Natural killer cell (primary cell): ENCODE data around the gene PRKN. TPM values are rescaled to one million over a fixed set of nuclear protein-coding genes. Genes with fewer than 3 reads are reported as not detected.

Experiments used
- ATAC-seq, 3 donors: fragments of 150-1000 bp in 2 of 3; fragments of 200-7000 bp in 1 of 3; cut with Tn5 transposase; 1 replicate in 1 of 3; 2 replicates in 2 of 3; pipeline ENCODE4 v1.10.0; 2021; ENCODE audit warnings: mild to moderate bottlenecking in 2 of 3, moderate library complexity in 2 of 3
- DNase-seq, 2 donors: peaks; one replicate each; pipeline versions ENCODE4 v3.0.0 to v3.0.0-alpha.2; 2013 to 2021; ENCODE audit warnings: mixed read lengths in 1 of 2
- H3K27ac ChIP-seq: one replicate; pipeline ENCODE4 v1.5.1; 2013; ENCODE audit warnings: mild to moderate bottlenecking, low read length
- H3K27me3 ChIP-seq: one replicate; pipeline ENCODE4 v1.6.1; 2013; ENCODE audit warnings: low read length; ENCODE audit not compliant: control insufficient read depth, insufficient read depth
- H3K36me3 ChIP-seq: one replicate; pipeline ENCODE4 v1.6.1; 2013; ENCODE audit warnings: low read length; ENCODE audit not compliant: control insufficient read depth, insufficient read depth
- H3K4me1 ChIP-seq: one replicate; pipeline ENCODE4 v1.6.1; 2013; ENCODE audit warnings: low read length; ENCODE audit not compliant: control insufficient read depth, insufficient read depth
- H3K4me3 ChIP-seq: one replicate; pipeline ENCODE4 v1.5.1; 2013; ENCODE audit warnings: low read length
- H3K9me3 ChIP-seq: one replicate; pipeline ENCODE4 v1.6.1; 2013; ENCODE audit warnings: low read length; ENCODE audit not compliant: control insufficient read depth, insufficient read depth
- H3K27ac Mint-ChIP-seq, 2 donors: one replicate each; pipeline ENCODE4 v1.8.0; 2022; ENCODE audit warnings: mild to moderate bottlenecking in 2 of 2, mixed read lengths in 2 of 2, moderate library complexity in 1 of 2
- H3K27me3 Mint-ChIP-seq, 2 donors: one replicate each; pipeline ENCODE4 v1.8.0; 2022; ENCODE audit warnings: low read depth in 2 of 2, mixed read lengths in 2 of 2
- H3K36me3 Mint-ChIP-seq: one replicate; pipeline ENCODE4 v1.8.0; 2022; ENCODE audit warnings: mixed read lengths
- H3K4me1 Mint-ChIP-seq, 2 donors: one replicate each; pipeline ENCODE4 v1.8.0; 2022; ENCODE audit warnings: mixed read lengths in 2 of 2
- H3K4me3 Mint-ChIP-seq: one replicate; pipeline ENCODE4 v1.8.0; 2022; ENCODE audit warnings: mild to moderate bottlenecking, moderate library complexity, mixed read lengths
- H3K9me3 Mint-ChIP-seq, 2 donors: one replicate each; pipeline ENCODE4 v1.8.0; 2022; ENCODE audit warnings: mixed read lengths in 2 of 2
- whole genome bisulfite sequencing: methylation state at CpG from one replicate; pipeline ENCODE4 v1.1.7; 2013; ENCODE audit warnings: missing lambda C conversion rate; ENCODE audit not compliant: insufficient coverage; 5-methylcytosine and 5-hydroxymethylcytosine counted together
- intact Hi-C: fragments of 100-400 bp; cut with micrococcal nuclease; formaldehyde crosslinking; loops from one replicate; pipeline ENCODE4 v1.14.2; 2022
- total RNA-seq, 4 donors: library from RNA; stranded (reverse); fragments of 120-200 nt in 1 of 4; gene quantifications; one replicate each; pipeline versions ENCODE4 v1.2.3 to v1.2.4, GENCODE V29; 2013 to 2022
- TF ChIP-seq, protein P1 (sequence below): fragments of 200-600 bp; IDR thresholded peaks from one replicate; pipeline ENCODE4 v1.8.0; 2022; ENCODE audit warnings: antibody characterized with exemption

The PRKN gene
- total RNA-seq, 3 donors from 2014 or later (not counting 1 experiment from before 2014, with no cell fraction given): 1.4 to 1.9 (median 1.9) TPM

DNA sequence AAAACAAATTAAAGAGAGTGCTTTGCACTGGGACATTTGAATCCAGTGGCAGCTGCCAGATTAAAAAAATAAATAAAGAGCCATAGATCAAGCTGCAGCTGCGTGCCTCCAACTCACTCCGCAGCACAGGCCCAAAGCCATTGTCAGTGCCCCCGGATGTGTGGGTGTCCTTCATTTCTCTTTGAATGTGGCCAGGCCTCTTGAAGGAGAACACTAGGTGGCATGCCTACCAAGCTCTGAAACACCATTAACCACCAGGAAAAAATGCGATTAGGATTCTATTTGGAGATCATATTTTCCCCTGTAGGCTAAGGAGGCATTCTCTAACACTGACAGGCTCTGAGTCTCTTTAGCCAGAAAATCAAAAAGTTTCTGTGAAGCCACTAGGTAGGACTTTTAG is 549.8 kb downstream of the PRKN start:
- no peak for ATAC-seq
- intact Hi-C loops: no loop called here

DNA sequence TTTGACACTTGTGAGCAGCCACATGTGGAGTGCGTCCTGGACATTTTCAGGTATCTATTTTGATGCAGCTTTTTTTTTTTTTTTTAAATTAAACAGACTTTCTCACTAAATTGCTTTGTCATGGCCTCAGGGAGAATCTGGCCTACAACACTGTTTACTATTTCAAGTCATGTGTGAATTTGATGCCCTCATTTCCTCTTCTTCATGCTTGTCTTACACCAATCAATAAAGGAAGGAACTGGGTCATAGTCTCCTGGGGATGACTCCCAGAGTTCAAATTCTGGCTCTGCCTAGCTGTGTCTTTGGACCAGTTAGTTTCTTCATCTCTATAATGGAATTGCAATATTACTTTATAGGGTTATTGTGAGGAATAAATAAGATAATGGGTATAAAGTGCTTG is 554.1 kb downstream of the PRKN start:
- H3K36me3 ChIP-seq: no peaks in the 10 kb centered on the region
- no peak overlapping the region for H3K4me3 ChIP-seq
- Mint-ChIP-seq H3K36me3 (no peaks in the 10 kb centered on the region), H3K9me3 (peaks cover 0 to 2% of the 10 kb centered on the region in 2 donors), H3K4me1 (no peaks in the 10 kb centered on the region), H3K27ac (no peak overlapping the region), H3K4me3 (no peak overlapping the region), H3K27me3 (no peaks in the 10 kb centered on the region)
- no peaks in the 10 kb centered on the region for H3K4me1 ChIP-seq
- DNase-seq: no peak
- no peaks in the 10 kb centered on the region for H3K27me3 ChIP-seq
- intact Hi-C loops: no loop called here
- H3K27ac ChIP-seq: no peak overlapping the region
- TF ChIP-seq, protein P1, sequence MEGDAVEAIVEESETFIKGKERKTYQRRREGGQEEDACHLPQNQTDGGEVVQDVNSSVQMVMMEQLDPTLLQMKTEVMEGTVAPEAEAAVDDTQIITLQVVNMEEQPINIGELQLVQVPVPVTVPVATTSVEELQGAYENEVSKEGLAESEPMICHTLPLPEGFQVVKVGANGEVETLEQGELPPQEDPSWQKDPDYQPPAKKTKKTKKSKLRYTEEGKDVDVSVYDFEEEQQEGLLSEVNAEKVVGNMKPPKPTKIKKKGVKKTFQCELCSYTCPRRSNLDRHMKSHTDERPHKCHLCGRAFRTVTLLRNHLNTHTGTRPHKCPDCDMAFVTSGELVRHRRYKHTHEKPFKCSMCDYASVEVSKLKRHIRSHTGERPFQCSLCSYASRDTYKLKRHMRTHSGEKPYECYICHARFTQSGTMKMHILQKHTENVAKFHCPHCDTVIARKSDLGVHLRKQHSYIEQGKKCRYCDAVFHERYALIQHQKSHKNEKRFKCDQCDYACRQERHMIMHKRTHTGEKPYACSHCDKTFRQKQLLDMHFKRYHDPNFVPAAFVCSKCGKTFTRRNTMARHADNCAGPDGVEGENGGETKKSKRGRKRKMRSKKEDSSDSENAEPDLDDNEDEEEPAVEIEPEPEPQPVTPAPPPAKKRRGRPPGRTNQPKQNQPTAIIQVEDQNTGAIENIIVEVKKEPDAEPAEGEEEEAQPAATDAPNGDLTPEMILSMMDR: no peak
- ATAC-seq: no peak
- 100% methylated on average over 1 of the region's 1 CpG for WGBS
- H3K9me3 ChIP-seq: no peaks in the 10 kb centered on the region

More for the DNA sequence above, 549.8 kb downstream of the PRKN start:
- WGBS: 82% methylated on average over 4 of the region's 4 CpGs
- Histone ChIP-seq H3K9me3 (no peaks in the 10 kb centered on the region), H3K4me1 (no peaks in the 10 kb centered on the region), H3K4me3 (no peak overlapping the region), H3K36me3 (no peaks in the 10 kb centered on the region), H3K27me3 (no peaks in the 10 kb centered on the region), H3K27ac (no peak overlapping the region)
- H3K4me3 Mint-ChIP-seq: no peak overlapping the region
- no peak for DNase-seq
- no peaks in the 10 kb centered on the region for H3K36me3 Mint-ChIP-seq
- no peaks in the 10 kb centered on the region for H3K27me3 Mint-ChIP-seq
- H3K4me1 Mint-ChIP-seq: no peaks in the 10 kb centered on the region
- TF ChIP-seq, protein P1: no peak
- no peak overlapping the region for H3K27ac Mint-ChIP-seq
- H3K9me3 Mint-ChIP-seq: peaks cover 0 to 2% of the 10 kb centered on the region in 2 donors

DNA sequence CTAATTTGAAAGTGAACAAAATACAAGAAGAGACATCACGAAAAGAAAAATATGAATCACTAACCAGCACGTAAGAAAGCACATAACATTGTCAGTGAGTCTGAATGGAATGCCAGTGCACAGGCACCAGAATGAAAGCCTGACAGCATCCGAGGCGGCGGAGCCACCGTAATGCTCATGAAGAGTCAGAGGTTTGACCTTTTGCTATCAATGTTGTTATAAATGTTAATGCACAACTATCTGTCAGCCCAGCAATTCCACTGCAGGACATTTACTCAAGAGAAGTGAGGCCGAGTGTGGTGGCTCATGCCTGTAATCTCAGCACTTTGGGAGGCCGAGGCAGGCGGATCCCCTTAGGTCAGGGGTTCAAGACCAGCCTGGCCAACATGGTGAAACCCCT is 562.1 kb downstream of the PRKN start:
- intact Hi-C loops: no loop called here
- Mint-ChIP-seq H3K4me1 (no peaks in the 10 kb centered on the region), H3K27ac (no peak overlapping the region), H3K9me3 (no peaks in the 10 kb centered on the region), H3K27me3 (no peaks in the 10 kb centered on the region), H3K4me3 (no peak overlapping the region), H3K36me3 (no peaks in the 10 kb centered on the region)
- no peaks in the 10 kb centered on the region for H3K36me3 ChIP-seq
- 92% methylated on average over 9 of the region's 9 CpGs for WGBS
- DNase-seq (no peak), ATAC-seq (no peak)
- no peaks in the 10 kb centered on the region for H3K4me1 ChIP-seq
- H3K9me3 ChIP-seq: no peaks in the 10 kb centered on the region
- H3K27ac ChIP-seq: no peak overlapping the region
- H3K4me3 ChIP-seq: no peak overlapping the region
- TF ChIP-seq, protein P1: no peak
- H3K27me3 ChIP-seq: no peaks in the 10 kb centered on the region

- no peaks in the 10 kb centered on the region for H3K36me3 Mint-ChIP-seq
- Histone ChIP-seq H3K36me3 (no peaks in the 10 kb centered on the region), H3K27ac (no peak overlapping the region), H3K4me3 (no peak overlapping the region), H3K27me3 (no peaks in the 10 kb centered on the region), H3K9me3 (no peaks in the 10 kb centered on the region), H3K4me1 (peaks cover 9% of the 10 kb centered on the region)
- no peak overlapping the region for H3K4me3 Mint-ChIP-seq
- TF ChIP-seq, protein P1: no peak
- WGBS: 63% methylated on average over 2 of the region's 3 CpGs
- DNase-seq (no peak), ATAC-seq (no peak)
- H3K27me3 Mint-ChIP-seq: no peaks in the 10 kb centered on the region
- peaks cover 2 to 6% of the 10 kb centered on the region in 2 donors for H3K9me3 Mint-ChIP-seq
- no peak overlapping the region for H3K27ac Mint-ChIP-seq
- intact Hi-C loops: no loop called here
- peaks cover 0 to 8% of the 10 kb centered on the region in 2 donors for H3K4me1 Mint-ChIP-seq
Measured at GRCh38 chr6:162157167-162157870, 570.2 kb downstream of the PRKN start.
